ENCODE results near the gene DCST1. TPM values are rescaled to one million over a fixed set of nuclear protein-coding genes. Genes with fewer than 3 reads are reported as not detected.

Gene DCST1, protein sequence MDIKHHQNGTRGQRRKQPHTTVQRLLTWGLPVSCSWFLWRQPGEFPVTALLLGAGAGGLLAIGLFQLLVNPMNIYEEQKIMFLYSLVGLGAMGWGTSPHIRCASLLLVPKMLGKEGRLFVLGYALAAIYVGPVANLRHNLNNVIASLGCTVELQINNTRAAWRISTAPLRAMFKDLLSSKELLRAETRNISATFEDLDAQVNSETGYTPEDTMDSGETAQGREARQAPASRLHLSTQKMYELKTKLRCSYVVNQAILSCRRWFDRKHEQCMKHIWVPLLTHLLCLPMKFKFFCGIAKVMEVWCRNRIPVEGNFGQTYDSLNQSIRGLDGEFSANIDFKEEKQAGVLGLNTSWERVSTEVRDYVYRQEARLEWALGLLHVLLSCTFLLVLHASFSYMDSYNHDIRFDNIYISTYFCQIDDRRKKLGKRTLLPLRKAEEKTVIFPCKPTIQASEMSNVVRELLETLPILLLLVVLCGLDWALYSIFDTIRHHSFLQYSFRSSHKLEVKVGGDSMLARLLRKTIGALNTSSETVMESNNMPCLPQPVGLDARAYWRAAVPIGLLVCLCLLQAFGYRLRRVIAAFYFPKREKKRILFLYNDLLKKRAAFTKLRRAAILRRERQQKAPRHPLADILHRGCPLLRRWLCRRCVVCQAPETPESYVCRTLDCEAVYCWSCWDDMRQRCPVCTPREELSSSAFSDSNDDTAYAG
- 0.07 to 0.08 TPM in 2 of 5 replicates, not detected in the others for total RNA-seq (2022; extraction: Qiagen RNA extraction)

DNA sequence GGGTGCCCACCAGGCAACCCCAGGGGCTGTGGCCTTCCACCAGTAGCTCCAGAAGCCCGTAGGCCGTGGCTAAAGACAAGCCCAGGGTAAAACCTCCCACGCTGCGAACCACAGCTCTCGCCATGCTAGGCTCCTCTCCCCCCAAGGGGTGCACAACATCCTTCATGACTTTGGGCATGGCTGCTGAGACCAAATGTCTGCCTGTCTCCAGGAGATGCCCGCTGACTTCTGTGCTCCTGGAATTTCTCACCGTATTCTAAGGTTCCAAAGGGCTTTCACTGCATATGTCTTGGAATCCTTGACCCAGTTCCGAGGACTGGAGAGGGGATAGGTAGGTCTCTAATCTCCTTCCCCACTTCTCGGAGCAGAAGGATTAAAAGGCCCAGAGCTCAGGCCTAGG lies at the start of gene DCST1, which contains the start of gene DCST2:
Gene DCST1, plus strand, starts transcription at position 301 of the 400 bp plus-strand sequence. CDS start 213 bp downstream, outside the sequence.
Gene DCST2, minus strand, starts transcription at position 258 of the 400 bp plus-strand sequence. Its CDS starts 80 bp downstream, at position 178.

DNA sequence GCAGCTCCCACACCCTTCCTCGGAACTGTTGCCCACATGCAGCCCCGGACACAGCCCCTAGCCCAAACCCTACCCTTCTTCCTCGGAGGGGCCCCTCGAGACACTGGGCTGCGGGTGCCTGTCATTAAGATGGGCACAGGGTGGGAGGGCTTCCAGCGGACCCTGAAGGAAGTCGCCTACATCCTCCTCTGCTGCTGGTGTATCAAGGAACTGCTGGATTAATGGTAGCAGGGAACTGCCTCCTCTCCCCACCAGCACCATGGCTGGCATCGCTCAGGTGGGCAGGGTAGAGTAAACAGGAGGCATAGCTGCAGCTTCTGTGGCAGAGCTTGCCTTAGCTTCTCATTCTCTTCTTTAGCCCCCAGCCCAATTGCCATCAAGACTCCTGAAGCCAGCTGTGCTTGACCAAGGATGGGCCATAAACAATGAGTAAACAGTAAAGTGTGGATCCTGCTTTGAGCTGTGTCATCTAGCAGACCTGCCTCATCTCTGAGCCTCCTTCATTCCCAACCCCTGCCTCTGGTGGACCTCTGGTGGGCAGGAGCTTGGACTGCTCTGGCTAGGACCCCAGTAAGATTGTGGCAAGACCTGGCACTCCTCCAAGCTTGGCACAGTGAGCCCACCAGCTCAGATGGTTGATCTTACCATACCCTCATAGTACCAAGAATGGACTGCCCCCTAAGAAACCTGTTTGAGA lies 39.9 kb upstream of the DCST1 start, which contains the start of gene LENEP:
Gene LENEP, plus strand, starts transcription at position 15 of the 697 bp plus-strand sequence. Its CDS starts 22 bp downstream, at position 37.

DNA sequence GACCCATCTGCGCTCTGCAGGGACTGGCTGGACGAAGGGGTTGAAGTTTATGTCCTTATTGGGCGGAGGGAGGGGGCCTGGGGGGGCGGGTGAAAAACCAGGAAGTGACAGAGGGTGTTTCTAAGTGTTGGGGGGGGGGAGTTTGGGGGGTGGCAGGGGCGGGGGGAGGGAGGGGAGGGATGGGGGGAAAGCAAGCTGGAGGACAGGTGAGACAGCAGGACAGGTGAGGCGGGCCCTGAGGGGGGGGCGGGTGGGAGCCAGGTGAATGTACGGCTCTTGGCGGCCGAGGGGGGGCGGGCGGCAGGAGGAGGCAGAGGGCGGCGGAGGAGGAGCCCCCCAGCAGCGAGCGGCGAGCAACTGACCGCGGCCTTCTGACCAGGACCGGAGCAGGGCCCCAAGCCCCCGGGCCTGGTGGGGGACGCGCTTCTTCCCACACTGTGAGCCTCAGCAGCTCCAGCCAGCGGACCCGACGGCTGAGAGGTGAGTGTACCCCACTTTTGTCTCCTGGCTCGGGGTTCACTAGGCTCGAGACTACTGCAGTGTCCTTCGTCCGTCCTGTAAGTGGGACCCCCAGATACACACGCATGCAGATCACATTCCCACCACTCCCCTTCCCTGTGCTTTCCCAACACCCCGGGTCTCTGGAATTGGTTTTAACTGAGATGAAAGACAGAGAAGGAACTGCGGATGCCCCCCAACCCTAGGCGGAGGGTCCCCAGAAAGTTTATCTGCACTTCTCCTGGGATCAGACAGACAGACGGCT lies 31.0 kb upstream of the DCST1 start, which contains the start of gene ZBTB7B:
Gene ZBTB7B, plus strand, starts transcription at position 339 of the 763 bp plus-strand sequence. CDS start 11,859 bp downstream, outside the sequence.

DNA sequence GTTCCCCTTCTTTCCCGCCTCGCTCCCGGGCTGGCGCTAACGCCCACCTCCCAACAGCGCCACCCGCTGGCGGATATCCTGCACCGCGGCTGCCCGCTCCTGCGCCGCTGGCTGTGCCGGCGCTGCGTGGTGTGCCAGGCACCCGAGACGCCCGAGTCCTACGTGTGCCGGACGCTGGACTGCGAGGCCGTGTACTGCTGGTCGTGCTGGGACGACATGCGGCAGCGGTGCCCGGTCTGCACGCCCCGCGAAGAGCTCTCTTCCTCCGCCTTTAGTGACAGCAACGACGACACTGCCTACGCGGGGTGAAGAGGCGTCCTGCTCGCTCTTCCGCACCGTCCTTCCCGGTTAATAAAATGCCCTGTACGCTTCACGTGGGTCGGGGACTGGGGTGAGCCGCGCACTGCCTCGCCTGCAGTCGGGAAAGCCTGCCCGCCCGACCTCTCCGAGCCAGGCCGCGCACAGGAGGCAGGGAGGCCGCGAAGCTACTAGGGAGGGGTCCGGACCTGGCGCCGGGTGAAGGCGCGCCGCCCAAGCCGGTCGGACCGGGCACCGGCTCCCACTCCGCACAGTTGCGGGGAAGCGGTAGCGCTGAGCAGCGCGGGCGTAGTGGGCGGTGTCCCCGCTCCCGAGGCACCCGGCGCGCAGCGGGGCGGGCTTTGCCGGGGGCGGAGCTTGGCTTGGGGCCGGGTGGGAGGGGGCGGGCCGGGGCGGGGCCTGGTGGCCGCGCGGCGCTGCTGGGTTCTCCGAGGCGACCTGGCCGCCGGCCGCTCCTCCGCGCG lies 17.1 kb downstream of the DCST1 start, which contains the start of gene ADAM15:
Gene ADAM15, plus strand, starts transcription at position 757 of the 782 bp plus-strand sequence. CDS start 71 bp downstream, outside the sequence.

DNA sequence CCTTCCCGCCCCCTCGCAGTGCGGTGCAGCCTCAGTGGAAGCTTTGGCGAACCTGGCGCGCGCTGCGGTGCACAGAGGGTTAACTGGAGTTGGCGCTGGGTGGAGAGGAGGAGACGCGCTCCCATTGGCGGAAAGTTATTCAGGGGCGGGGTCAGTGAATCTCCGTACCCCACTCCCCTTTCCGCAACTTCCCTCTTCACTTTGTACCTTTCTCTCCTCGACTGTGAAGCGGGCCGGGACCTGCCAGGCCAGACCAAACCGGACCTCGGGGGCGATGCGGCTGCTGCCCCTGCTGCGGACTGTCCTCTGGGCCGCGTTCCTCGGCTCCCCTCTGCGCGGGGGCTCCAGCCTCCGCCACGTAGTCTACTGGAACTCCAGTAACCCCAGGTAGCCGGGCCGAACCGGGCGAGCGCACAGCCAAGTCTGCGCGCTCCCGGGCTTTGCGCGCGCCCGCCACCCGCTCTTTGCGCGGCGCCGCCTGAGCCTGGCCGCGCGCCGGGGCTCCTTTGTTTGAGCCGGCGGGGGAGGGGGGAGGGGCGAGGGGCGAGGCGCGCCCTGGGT lies 30.0 kb downstream of the DCST1 start, which contains the start of gene EFNA4:
Gene EFNA4, plus strand, starts transcription at position 191 of the 561 bp plus-strand sequence. Its CDS starts 84 bp downstream, at position 275.

DNA sequence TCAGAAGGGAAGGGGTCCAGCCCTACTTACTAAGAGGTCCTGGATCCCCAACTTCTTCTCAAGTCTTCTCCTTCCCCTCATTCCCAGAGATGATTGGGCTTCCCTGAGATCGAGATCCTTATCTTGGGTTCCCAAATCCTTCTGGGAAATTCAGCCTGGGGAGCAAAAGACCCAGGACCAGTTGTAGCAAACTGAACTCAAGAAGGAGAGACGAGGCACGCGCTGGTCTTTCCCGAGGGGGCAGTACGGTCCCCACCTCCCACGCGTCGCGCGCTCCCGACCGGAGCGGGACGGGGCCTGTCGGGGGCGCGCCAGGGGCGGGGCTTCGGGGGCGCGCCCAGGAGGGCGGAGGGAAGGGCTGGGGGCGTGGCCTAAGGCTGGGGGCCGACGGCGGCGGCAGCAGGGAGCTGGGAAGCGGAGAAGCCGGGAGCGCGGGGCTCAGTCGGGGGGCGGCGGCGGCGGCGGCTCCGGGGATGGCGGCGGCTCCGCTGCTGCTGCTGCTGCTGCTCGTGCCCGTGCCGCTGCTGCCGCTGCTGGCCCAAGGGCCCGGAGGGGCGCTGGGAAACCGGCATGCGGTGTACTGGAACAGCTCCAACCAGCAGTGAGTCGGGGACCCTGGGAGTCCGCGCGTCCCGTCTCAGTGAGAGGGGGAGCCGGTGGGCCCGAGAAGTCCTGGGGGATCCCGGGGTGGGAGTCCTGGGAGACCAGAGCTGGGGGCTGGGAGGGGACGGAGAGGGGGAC lies 45.0 kb downstream of the DCST1 start, which contains the start of gene EFNA3:
Gene EFNA3, plus strand, starts transcription at position 369 of the 741 bp plus-strand sequence. Its CDS starts 105 bp downstream, at position 474.

Other genes starting within 250 kb of the DCST1 start
- gene KCNN3, start 163.5 kb upstream of the DCST1 start, total RNA-seq (2022; extraction: Qiagen RNA extraction) = 0.02 to 0.10 TPM (median 0.06 TPM) in 5 replicates
- gene PMVK, start 97.1 kb upstream of the DCST1 start, total RNA-seq (2022; extraction: Qiagen RNA extraction) = 39.3 to 49.1 TPM (median 42.6 TPM) in 5 replicates
- gene PBXIP1, start 77.7 kb upstream of the DCST1 start, total RNA-seq (2022; extraction: Qiagen RNA extraction) = 13.5 to 16.4 TPM (median 15.2 TPM) in 5 replicates
- gene PYGO2, start 72.0 kb upstream of the DCST1 start, total RNA-seq (2022; extraction: Qiagen RNA extraction) = 20.7 to 25.5 TPM (median 24.0 TPM) in 5 replicates
- gene SHC1, start 63.1 kb upstream of the DCST1 start, total RNA-seq (2022; extraction: Qiagen RNA extraction) = 128 to 159 TPM (median 156 TPM) in 5 replicates
- gene CKS1B, start 59.1 kb upstream of the DCST1 start, total RNA-seq (2022; extraction: Qiagen RNA extraction) = 329 to 371 TPM (median 349 TPM) in 5 replicates
- 37.8 to 47.0 TPM (median 44.5 TPM) in 5 replicates for gene FLAD1, start 50.5 kb upstream of the DCST1 start, total RNA-seq (2022; extraction: Qiagen RNA extraction)
- not detected in 5 replicates for gene LENEP, start 40.2 kb upstream of the DCST1 start, total RNA-seq (2022; extraction: Qiagen RNA extraction)
- 18.2 to 32.3 TPM (median 30.4 TPM) in 5 replicates for gene ZBTB7B, start 31.0 kb upstream of the DCST1 start, total RNA-seq (2022; extraction: Qiagen RNA extraction)
- 0.35 to 0.57 TPM (median 0.46 TPM) in 5 replicates for gene DCST2, start within 50 bp of the DCST1 start, total RNA-seq (2022; extraction: Qiagen RNA extraction)
- 52.7 to 90.3 TPM (median 81.7 TPM) in 5 replicates for gene ADAM15, start 17.5 kb downstream of the DCST1 start, total RNA-seq (2022; extraction: Qiagen RNA extraction)
- 7.4 to 9.9 TPM (median 8.7 TPM) in 5 replicates for gene EFNA4, start 29.9 kb downstream of the DCST1 start, total RNA-seq (2022; extraction: Qiagen RNA extraction)
- gene EFNA3, start 45.0 kb downstream of the DCST1 start, total RNA-seq (2022; extraction: Qiagen RNA extraction) = 3.4 to 5.1 TPM (median 4.7 TPM) in 5 replicates
- gene EFNA1, start 94.1 kb downstream of the DCST1 start, total RNA-seq (2022; extraction: Qiagen RNA extraction) = 32.8 to 53.9 TPM (median 38.3 TPM) in 5 replicates
- 29.3 to 36.5 TPM (median 34.8 TPM) in 5 replicates for gene SLC50A1, start 102.0 kb downstream of the DCST1 start, total RNA-seq (2022; extraction: Qiagen RNA extraction)
- gene DPM3, start 106.7 kb downstream of the DCST1 start, total RNA-seq (2022; extraction: Qiagen RNA extraction) = 73.6 to 114 TPM (median 112 TPM) in 5 replicates
- gene KRTCAP2, start 139.5 kb downstream of the DCST1 start, total RNA-seq (2022; extraction: Qiagen RNA extraction) = 220 to 279 TPM (median 243 TPM) in 5 replicates
- 1.4 to 2.5 TPM (median 2.1 TPM) in 5 replicates for gene TRIM46, start 140.0 kb downstream of the DCST1 start, total RNA-seq (2022; extraction: Qiagen RNA extraction)
- 6.6 to 10.6 TPM (median 9.6 TPM) in 5 replicates for gene THBS3, start 174.1 kb downstream of the DCST1 start, total RNA-seq (2022; extraction: Qiagen RNA extraction)
- 64.0 to 78.2 TPM (median 76.5 TPM) in 5 replicates for gene MTX1, start 174.9 kb downstream of the DCST1 start, total RNA-seq (2022; extraction: Qiagen RNA extraction)
- gene ENTREP3, start 221.7 kb downstream of the DCST1 start, total RNA-seq (2022; extraction: Qiagen RNA extraction) = 25.2 to 39.2 TPM (median 37.1 TPM) in 5 replicates
- gene SCAMP3, start 228.5 kb downstream of the DCST1 start, total RNA-seq (2022; extraction: Qiagen RNA extraction) = 99.6 to 133 TPM (median 128 TPM) in 5 replicates
- gene CLK2, start 239.7 kb downstream of the DCST1 start, total RNA-seq (2022; extraction: Qiagen RNA extraction) = 22.4 to 32.0 TPM (median 30.1 TPM) in 5 replicates
- 3.9 to 6.1 TPM (median 5.1 TPM) in 5 replicates for gene HCN3, start 243.6 kb downstream of the DCST1 start, total RNA-seq (2022; extraction: Qiagen RNA extraction)

All from A549 treated with CORT108297 at 1 μM for 4 hours (cell line).